Measurements from ENCODE around the gene AVPR1A. TPM values are rescaled to one million over a fixed set of nuclear protein-coding genes. Genes with fewer than 3 reads are reported as not detected.

The AVPR1A gene
- total RNA-seq, 4 donors from 2014 or later: 2.6 to 20.6 (median 6.9) TPM

DNA sequence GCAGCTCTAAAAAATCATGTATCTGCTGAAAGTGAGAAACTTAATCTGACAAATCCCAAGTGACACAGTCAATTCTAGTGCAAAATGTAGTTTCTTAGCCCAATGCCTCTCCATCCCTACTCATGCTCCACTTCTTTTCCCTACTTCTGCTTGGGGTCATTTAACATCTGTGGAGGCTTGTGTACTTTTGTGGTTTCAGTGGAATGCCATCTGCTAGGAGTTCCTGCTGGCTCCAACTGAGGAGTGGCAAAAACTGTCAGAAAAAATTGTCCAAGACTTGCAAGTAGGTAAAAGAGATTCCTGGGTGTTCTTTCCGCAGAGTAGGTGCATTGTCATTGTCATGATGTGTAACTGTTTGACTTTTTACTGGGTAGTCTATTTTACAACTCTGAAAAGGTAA, 12.5 kb upstream of the AVPR1A start:
- no peak for DNase-seq (ENCODE audit: low spot score in 2 of 2)
- 82 to 83% methylated on average over 1 of the region's 1 CpG for WGBS, 2 donors
- no peak overlapping the region for H3K4me3 ChIP-seq (ENCODE audit: low read depth, poor library complexity, severe bottlenecking)
- intact Hi-C loops (cut with DNase I; ENCODE audit: low total_unique reads): no loop called here
- TF ChIP-seq, protein P1, sequence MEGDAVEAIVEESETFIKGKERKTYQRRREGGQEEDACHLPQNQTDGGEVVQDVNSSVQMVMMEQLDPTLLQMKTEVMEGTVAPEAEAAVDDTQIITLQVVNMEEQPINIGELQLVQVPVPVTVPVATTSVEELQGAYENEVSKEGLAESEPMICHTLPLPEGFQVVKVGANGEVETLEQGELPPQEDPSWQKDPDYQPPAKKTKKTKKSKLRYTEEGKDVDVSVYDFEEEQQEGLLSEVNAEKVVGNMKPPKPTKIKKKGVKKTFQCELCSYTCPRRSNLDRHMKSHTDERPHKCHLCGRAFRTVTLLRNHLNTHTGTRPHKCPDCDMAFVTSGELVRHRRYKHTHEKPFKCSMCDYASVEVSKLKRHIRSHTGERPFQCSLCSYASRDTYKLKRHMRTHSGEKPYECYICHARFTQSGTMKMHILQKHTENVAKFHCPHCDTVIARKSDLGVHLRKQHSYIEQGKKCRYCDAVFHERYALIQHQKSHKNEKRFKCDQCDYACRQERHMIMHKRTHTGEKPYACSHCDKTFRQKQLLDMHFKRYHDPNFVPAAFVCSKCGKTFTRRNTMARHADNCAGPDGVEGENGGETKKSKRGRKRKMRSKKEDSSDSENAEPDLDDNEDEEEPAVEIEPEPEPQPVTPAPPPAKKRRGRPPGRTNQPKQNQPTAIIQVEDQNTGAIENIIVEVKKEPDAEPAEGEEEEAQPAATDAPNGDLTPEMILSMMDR (IDR thresholded peaks at IDR 0.05): no peak
- TF ChIP-seq POLR2A (IDR thresholded peaks at IDR 0.05): no peak

- WGBS, 2 donors: 53 to 70% methylated on average over 2 of the region's 2 CpGs
- DNase-seq (ENCODE audit: low spot score in 2 of 2): no peak
- H3K4me3 ChIP-seq (ENCODE audit: low read depth, poor library complexity, severe bottlenecking): no peak overlapping the region
- intact Hi-C loops (cut with DNase I; ENCODE audit: low total_unique reads): no loop called here
- no peak for TF ChIP-seq POLR2A (IDR thresholded peaks at IDR 0.05)
- TF ChIP-seq, protein P1 (IDR thresholded peaks at IDR 0.05): no peak
Measured at GRCh38 chr12:63155375-63155774, 4.4 kb upstream of the AVPR1A start.

DNA sequence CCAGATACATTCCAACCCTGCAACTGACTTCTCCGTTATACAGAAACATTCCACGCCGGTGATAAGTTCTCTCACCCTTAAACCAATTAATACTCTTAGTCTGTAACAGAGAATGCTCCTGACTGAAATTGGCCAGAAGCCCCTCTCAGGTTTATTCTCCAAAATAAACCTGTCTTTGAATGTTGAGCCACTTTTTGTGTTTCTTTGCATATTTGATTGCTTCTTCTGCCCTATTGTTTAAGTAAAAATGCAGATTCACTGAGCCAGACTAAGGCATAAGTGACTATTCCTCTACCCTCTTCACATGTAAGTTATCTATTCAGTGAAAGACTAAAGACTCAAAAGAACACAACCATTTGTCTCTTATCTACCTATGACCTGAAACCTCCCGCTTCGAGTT, 3.6 kb upstream of the AVPR1A start:
- no peak overlapping the region for H3K4me3 ChIP-seq (ENCODE audit: low read depth, poor library complexity, severe bottlenecking)
- no peak for DNase-seq (ENCODE audit: low spot score in 2 of 2)
- WGBS, 2 donors: 90 to 98% methylated on average over 5 of the region's 5 CpGs
- intact Hi-C loops (cut with DNase I; ENCODE audit: low total_unique reads): no loop called here
- TF ChIP-seq, protein P1 (IDR thresholded peaks at IDR 0.05): no peak
- no peak for TF ChIP-seq POLR2A (IDR thresholded peaks at IDR 0.05)

GRCh38 chr12:63152321-63152700, 1.3 kb upstream of the AVPR1A start:
- WGBS, 2 donors: 30 to 33% methylated on average over 7 of the region's 7 CpGs
- DNase-seq (ENCODE audit: low spot score in 2 of 2): no peak
- H3K4me3 ChIP-seq (ENCODE audit: low read depth, poor library complexity, severe bottlenecking): no peak overlapping the region
- intact Hi-C loops (cut with DNase I; ENCODE audit: low total_unique reads): no loop called here
- TF ChIP-seq POLR2A (IDR thresholded peaks at IDR 0.05): no peak
- TF ChIP-seq, protein P1 (IDR thresholded peaks at IDR 0.05): no peak

- 1 to 3% methylated on average over 26 of the region's 26 CpGs for WGBS, 2 donors
- intact Hi-C loops (cut with DNase I; ENCODE audit: low total_unique reads): no loop called here
- no peak overlapping the region for H3K4me3 ChIP-seq (ENCODE audit: low read depth, poor library complexity, severe bottlenecking)
- no peak for TF ChIP-seq POLR2A (IDR thresholded peaks at IDR 0.05)
- TF ChIP-seq, protein P1 (IDR thresholded peaks at IDR 0.05): no peak
- peak in 1 of 2 donors; percentile 29 for DNase-seq (ENCODE audit: low spot score in 2 of 2)
Measured at GRCh38 chr12:63151623-63152320, 771 bp upstream of the AVPR1A start.
